SK-MEL-5 (cell line): Measurements from ENCODE around the gene CCDC177. TPM values are rescaled to one million over a fixed set of nuclear protein-coding genes. Genes with fewer than 3 reads are reported as not detected.

Experiments used
- DNase-seq: peaks from one replicate; pipeline ENCODE4 v3.0.0-alpha.2; 2016; ENCODE audit warnings: low read depth, low spot score
- in situ Hi-C: cut with HindIII; loops from 2 replicates; pipeline ENCODE4 v1.10.0; 2016; ENCODE audit warnings: low sequenced_read_pairs, high pct_unique_total_duplicates, low pct_unique_long_range_greater_than_20kb
- total RNA-seq: library from RNA; depleted of rRNA; stranded (reverse); fragments of >200 nt; shearing (Covaris generic); gene quantifications from 2 replicates; pipeline ENCODE4 v1.2.3, GENCODE V29; 2014

CCDC177 gene
- total RNA-seq, 1 experiment from 2014 or later = 0.16 TPM

GRCh38 chr14:69573205-69573830 lies 1.4 kb downstream of the CCDC177 start:
- no peak for DNase-seq
- in situ Hi-C loops = no loop called here

- in situ Hi-C loops = no loop called here
- DNase-seq = no peak
These were observed 1.9 kb downstream of the CCDC177 start for GRCh38 chr14:69572841-69573135.

GRCh38 chr14:69572030-69572840 lies 2.4 kb downstream of the CCDC177 start:
- DNase-seq = peak; percentile 10

GRCh38 chr14:69571449-69572029 lies 3.1 kb downstream of the CCDC177 start:
- no peak for DNase-seq
- in situ Hi-C loops = no loop called here

More at GRCh38 chr14:69572030-69572840, 2.4 kb downstream of the CCDC177 start:
- in situ Hi-C loops = no loop called here

GRCh38 chr14:69570836-69571330 lies 3.8 kb downstream of the CCDC177 start:
- in situ Hi-C loops = no loop called here
- DNase-seq = no peak

- in situ Hi-C loops = no loop called here
- no peak for DNase-seq
These were observed 4.8 kb downstream of the CCDC177 start for GRCh38 chr14:69569859-69570258.

- in situ Hi-C loops = no loop called here
These were observed 7.1 kb downstream of the CCDC177 start for GRCh38 chr14:69567563-69567962.

GRCh38 chr14:69561893-69562292 lies 12.8 kb downstream of the CCDC177 start:
- DNase-seq = no peak
- in situ Hi-C loops = no loop called here

More at GRCh38 chr14:69567563-69567962, 7.1 kb downstream of the CCDC177 start:
- DNase-seq = no peak

GRCh38 chr14:69560826-69561225 lies 13.8 kb downstream of the CCDC177 start:
- in situ Hi-C loops = no loop called here
- no peak for DNase-seq

- in situ Hi-C loops = no loop called here
- no peak for DNase-seq
These were observed 15.1 kb downstream of the CCDC177 start for GRCh38 chr14:69559581-69560011.

- DNase-seq = no peak
- in situ Hi-C loops = no loop called here
These were observed 15.9 kb downstream of the CCDC177 start for GRCh38 chr14:69558774-69559173.

- in situ Hi-C loops = no loop called here
- no peak for DNase-seq
These were observed 20.2 kb downstream of the CCDC177 start for GRCh38 chr14:69554500-69554899.

- in situ Hi-C loops = no loop called here
- peak; percentile 28 for DNase-seq
These were observed 21.4 kb downstream of the CCDC177 start for GRCh38 chr14:69553252-69553651.

GRCh38 chr14:69551511-69551910 lies 23.2 kb downstream of the CCDC177 start:
- in situ Hi-C loops = no loop called here
- no peak for DNase-seq

- in situ Hi-C loops = no loop called here
These were observed 26.1 kb downstream of the CCDC177 start for GRCh38 chr14:69548566-69548965.

GRCh38 chr14:69547701-69548348 lies 26.8 kb downstream of the CCDC177 start:
- in situ Hi-C loops = no loop called here

More at GRCh38 chr14:69548566-69548965, 26.1 kb downstream of the CCDC177 start:
- DNase-seq = no peak

GRCh38 chr14:69543341-69544115 lies 31.1 kb downstream of the CCDC177 start:
- DNase-seq = no peak

More at GRCh38 chr14:69547701-69548348, 26.8 kb downstream of the CCDC177 start:
- DNase-seq = no peak

More at GRCh38 chr14:69543341-69544115, 31.1 kb downstream of the CCDC177 start:
- in situ Hi-C loops = no loop called here
